ENCODE results near the gene PYDC1.
"Not testable (repeated sequence)": the region's sequence is repeated elsewhere in the genome, so short reads cannot be mapped to it uniquely, and the experiment has no call there.

The PYDC1 gene

GRCh38 chr16:31213342-31213741 is 3.6 kb downstream of the PYDC1 start:
- no peak overlapping the region for H3K4me3 ChIP-seq (ENCODE audit: low read length)
- TF ChIP-seq ZNF274 (IDR thresholded peaks at IDR 0.05; ENCODE audit: low read depth, low read length) = no peak

DNA sequence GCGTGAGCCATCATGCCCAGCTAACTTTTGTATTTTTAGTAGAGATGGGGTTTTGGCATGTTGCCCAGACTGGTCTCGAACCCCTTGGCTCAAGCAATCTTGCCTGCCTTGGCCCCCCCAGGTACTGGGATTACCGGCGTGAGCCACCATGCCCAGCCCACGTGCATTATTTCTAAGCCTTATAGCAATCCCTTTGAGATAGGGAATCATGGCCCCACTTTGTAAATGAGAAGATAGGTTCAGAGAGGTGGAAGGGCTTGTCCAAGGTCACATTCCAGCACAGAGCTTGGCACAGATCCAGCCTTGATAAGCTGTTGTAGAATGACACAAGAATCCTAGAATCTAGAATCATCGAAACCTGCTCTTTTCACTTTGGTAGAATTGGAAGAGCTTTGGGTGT is 10.2 kb downstream of the PYDC1 start:
- TF ChIP-seq ZNF274 (IDR thresholded peaks at IDR 0.05; ENCODE audit: low read depth, low read length) = no peak

GRCh38 chr16:31204871-31205666 is 11.9 kb downstream of the PYDC1 start:
- no peak for TF ChIP-seq ZNF274 (IDR thresholded peaks at IDR 0.05; ENCODE audit: low read depth, low read length)
- no peak overlapping the region for H3K4me3 ChIP-seq (ENCODE audit: low read length)

More for the DNA sequence above, 10.2 kb downstream of the PYDC1 start:
- no peak overlapping the region for H3K4me3 ChIP-seq (ENCODE audit: low read length)

GRCh38 chr16:31202414-31203375 is 14.2 kb downstream of the PYDC1 start, which contains the start of gene PYCARD:
Gene PYCARD, minus strand, starts transcription at chr16:31202760. Its CDS starts 70 bp downstream, at chr16:31202690.
- TF ChIP-seq ZNF274 (IDR thresholded peaks at IDR 0.05; ENCODE audit: low read depth, low read length) = no peak
- H3K4me3 ChIP-seq (ENCODE audit: low read length) = peak within 1 kb of the TSS; percentile 76; the same call in 1 of the 2 replicates

DNA sequence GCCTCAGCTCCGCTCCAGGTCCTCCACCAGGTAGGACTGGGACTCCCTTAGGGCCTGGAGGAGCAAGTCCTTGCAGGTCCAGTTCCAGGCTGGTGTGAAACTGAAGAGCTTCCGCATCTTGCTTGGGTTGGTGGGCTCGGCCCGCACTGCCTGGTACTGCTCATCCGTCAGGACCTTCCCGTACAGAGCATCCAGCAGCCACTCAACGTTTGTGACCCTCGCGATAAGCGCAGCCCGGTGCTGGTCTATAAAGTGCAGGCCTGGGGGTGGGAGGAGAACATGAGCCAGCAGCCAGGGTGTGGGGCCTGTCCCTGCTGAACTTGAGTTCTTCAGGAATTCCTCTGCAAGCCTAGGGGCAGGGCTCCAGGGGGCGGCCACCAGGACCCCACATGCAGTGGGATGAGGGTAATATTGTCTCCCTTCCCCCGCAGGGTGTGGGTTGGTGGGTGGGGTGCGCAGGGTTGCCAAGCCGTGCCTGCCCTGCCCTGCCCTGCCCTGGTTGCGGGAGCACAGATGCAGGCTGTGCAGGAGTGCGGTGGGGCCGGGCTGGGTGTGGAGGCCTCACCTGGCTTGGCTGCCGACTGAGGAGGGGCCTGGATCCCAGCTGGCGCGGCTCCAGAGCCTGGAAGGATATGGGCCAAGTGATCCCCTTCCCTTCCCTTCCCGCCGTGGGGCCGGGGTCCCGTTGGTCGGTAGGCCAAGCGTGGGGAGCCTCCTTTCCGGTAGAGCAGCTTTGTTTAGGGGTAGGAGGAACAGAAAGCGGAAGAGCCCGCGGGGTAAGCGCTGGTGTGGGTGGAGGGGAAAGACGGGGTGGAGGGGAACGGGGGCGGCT is 15.1 kb downstream of the PYDC1 start:
- TF ChIP-seq ZNF274 (IDR thresholded peaks at IDR 0.05; ENCODE audit: low read depth, low read length) = no peak

GRCh38 chr16:31200821-31201568 is 15.9 kb downstream of the PYDC1 start:
- TF ChIP-seq ZNF274 (IDR thresholded peaks at IDR 0.05; ENCODE audit: low read depth, low read length) = no peak
- H3K4me3 ChIP-seq (ENCODE audit: low read length) = peak overlapping the region; percentile 76; the same call in 1 of the 2 replicates

More for the DNA sequence above, 15.1 kb downstream of the PYDC1 start:
- H3K4me3 ChIP-seq (ENCODE audit: low read length) = peak overlapping the region; percentile 76; the same call in 1 of the 2 replicates

GRCh38 chr16:31200111-31200510 is 16.8 kb downstream of the PYDC1 start:
- H3K4me3 ChIP-seq (ENCODE audit: low read length) = not testable (repeated sequence)

DNA sequence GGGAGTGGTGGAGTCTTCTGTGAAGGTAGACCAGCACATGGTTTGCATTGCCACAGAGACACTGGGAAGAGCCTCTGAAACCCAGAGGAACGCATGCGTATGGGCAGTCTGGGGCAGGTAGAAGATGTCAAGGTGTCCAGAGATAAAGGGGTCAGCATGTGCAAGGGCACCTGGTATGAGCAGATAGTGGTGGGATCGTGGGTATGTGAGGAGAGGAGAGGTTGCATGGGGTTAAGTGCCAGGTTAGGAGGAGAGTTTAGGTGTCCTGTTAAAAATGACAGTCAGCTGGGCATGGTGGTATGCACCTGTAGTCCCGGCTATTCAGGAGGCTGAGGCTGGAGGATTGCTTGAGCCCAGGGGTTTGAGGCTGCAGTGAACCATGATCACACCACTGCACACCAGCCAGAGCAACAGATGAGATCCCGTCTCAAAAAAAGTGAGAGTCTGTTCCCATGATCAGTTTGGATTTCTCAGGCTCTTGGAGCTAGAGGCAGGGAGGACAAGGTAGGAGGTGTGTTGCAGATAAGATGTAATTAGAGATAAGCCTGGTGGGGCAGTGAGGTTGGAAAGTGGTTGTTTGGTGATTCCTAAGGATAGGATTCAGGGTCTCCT is 17.4 kb downstream of the PYDC1 start:
- TF ChIP-seq ZNF274 (IDR thresholded peaks at IDR 0.05; ENCODE audit: low read depth, low read length) = no peak
- H3K4me3 ChIP-seq (ENCODE audit: low read length) = no peak overlapping the region

DNA sequence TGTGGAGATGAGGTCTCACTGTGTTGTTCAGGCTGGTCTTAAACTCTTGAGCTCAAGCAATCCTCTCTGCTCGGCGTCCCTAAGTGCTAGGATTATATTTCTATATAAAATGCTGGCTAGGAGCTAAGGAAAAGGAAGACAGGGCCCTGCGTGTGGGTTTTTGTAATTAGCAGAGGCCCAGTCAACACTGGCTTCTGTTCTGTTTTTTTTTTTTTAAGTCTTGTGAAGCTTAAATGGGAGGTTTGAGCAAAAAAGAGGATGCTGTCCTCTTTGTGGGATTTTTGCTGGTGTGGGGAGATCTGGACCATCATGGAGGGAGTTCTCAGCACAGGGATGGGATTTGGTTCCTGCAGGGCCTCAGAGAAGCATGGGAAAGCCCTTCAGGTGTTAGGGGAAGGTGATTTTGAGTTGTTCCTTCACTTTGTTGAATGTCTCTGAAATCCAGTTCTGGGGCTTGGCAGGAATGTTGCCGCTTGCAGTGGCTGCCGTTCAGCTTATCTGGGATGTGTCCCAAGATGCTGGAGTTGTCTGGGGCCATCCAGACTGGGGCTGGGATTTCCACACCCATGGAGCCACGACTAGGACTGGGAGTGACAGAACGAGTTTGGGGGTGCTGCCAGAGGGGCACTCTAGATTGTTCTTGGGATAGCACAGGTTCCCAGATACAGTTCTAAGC is 18.6 kb downstream of the PYDC1 start:
- no peak for TF ChIP-seq ZNF274 (IDR thresholded peaks at IDR 0.05; ENCODE audit: low read depth, low read length)
- H3K4me3 ChIP-seq (ENCODE audit: low read length) = no peak overlapping the region

- no peak for TF ChIP-seq ZNF274 (IDR thresholded peaks at IDR 0.05; ENCODE audit: low read depth, low read length)
Observed at GRCh38 chr16:31196324-31197088, 20.4 kb downstream of the PYDC1 start.

GRCh38 chr16:31195861-31196260 is 21.1 kb downstream of the PYDC1 start:
- H3K4me3 ChIP-seq (ENCODE audit: low read length) = not testable (repeated sequence)

More at GRCh38 chr16:31196324-31197088, 20.4 kb downstream of the PYDC1 start:
- H3K4me3 ChIP-seq (ENCODE audit: low read length) = no peak overlapping the region

All from GM08714 (cell line).